Stimulated activated CD8-positive, alpha-beta memory T cell treated with anti-CD3 and anti-CD28 coated beads, Interleukin-12 subunit alpha, Interleukin-12 subunit beta, amount 100 ng/mL, for 1 hour (primary cell): Measurements from ENCODE around the gene INTS14.
A peak's percentile ranks its signal among the peaks of the same experiment; 100 is the strongest.
"Not testable (repeated sequence)": the region's sequence is repeated elsewhere in the genome, so short reads cannot be mapped to it uniquely, and the experiment has no call there.

Experiments
- DNase-seq: peaks from one replicate; pipeline ENCODE4 v3.0.0-alpha.2; 2020; ENCODE audit warnings: low read depth

Gene INTS14

DNA sequence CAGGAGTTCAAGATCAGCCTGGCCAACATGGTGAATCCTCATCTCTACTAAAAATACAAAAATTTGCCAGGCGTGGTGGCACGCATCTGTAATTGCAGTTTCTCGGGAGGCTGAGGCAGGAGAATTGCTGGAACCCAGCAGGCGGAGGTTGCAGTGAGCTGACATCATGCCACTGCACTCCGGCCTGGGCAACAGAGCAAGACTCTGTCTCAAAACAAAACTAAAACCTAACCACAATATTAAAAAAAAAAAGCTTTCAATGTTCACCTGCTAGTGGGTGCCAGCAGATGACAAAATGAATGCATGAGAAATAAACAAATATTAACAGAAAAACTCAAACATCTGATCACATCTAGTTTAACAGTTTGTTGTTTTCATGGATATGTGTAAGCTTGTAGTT, 19.8 kb upstream of the INTS14 start:
- no peak for DNase-seq

DNA sequence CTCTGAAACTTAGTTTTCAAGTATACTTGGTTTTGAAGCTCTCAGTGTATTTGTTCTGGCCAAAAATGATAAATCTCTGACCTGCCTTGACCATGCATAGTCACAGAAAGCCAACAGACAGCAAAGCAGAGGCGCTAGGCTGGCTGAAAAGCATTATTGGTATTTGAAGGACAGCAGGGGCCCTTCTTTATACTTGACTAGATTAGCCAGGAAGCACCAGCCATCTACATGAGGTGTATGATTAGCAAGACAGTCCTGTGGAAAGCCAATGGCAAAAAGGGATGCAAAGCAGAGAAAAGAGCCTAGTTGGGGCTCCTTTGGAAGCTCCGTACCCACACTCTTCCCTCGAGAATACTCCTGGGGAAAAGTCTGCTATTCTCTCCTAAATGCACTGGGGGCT, 18.6 kb upstream of the INTS14 start:
- DNase-seq = no peak

DNA sequence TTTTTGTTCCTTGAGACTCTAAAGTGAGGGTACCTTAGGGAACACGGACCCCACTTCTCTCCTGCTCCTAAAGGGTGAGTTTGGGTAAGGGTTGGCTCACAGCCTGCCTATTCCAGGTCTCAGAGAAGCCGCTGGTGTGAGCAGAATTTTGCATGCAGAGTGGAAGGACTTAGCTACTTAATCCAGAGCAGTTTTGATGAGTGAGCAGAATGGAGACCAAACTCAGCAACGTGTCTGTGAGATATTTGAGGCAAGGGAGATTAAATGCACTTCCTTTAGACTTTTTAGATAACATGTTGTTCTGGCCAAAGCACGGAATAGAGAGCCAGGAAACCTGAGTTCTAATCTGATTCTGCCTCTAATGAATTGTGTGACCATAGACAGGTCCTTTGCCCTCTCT, 15.9 kb upstream of the INTS14 start:
- DNase-seq = no peak

DNA sequence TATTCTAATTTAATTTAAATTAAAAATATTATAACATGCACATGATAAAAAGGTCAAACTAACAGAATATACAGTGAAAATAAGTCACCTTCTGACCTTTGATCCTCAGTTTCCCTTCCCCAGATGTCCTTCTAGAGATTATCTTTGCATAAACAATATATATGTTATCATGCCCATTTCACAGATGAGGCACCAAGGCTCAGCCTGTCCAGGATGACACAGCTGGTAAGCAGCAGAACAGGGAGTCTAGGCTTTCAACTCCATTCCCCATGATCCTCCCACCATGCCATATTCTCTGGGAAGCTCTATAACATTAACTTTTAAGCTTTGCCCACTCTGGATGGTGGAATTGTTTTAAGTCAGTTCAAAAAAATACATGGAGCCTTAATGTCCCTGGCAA, 12.2 kb upstream of the INTS14 start:
- DNase-seq = no peak

DNA sequence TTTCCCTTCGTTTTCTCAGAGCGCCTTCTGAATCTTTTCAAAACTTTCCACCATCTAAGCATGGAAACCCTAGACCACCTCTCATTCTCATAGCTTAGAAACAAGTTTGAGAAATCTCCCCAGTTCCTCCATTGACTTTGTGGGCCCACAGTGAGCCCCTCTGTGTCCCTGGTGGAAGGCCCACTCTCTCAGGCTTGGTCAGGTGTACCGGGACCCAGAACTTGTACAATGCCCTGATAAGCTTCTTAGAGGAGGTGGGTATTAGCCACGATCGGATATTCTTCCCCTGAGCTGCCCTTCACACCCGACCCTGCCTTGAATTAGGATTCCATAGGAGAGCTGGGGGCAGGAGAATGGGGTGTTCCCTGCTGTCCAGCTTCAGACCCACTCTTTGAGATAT, 10.7 kb upstream of the INTS14 start, which contains the start of gene SLC24A1:
Gene SLC24A1 (plus strand): TSS at position 301 of the 400 bp plus-strand sequence. CDS start 2,143 bp downstream, outside the sequence.
- no peak for DNase-seq

DNA sequence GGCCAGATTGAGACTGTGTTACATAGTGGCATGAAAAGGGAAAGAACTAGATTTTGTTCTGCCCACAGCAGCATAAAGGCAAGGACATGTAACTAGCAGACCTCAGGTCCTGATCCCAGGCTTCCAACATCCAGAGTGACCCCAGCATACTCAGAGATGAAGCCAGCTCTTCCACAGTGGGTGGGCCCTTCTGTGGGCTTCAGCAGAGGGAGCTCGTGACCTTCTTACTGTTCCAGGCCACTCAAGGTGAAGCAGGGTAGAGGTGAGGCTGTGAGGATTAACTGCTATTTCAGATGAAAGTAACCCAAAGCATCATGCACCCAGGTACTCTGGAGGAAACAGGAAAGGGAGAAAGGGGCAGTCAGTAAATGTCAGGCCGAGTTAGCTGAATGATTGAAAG, 9.9 kb upstream of the INTS14 start:
- no peak for DNase-seq

DNA sequence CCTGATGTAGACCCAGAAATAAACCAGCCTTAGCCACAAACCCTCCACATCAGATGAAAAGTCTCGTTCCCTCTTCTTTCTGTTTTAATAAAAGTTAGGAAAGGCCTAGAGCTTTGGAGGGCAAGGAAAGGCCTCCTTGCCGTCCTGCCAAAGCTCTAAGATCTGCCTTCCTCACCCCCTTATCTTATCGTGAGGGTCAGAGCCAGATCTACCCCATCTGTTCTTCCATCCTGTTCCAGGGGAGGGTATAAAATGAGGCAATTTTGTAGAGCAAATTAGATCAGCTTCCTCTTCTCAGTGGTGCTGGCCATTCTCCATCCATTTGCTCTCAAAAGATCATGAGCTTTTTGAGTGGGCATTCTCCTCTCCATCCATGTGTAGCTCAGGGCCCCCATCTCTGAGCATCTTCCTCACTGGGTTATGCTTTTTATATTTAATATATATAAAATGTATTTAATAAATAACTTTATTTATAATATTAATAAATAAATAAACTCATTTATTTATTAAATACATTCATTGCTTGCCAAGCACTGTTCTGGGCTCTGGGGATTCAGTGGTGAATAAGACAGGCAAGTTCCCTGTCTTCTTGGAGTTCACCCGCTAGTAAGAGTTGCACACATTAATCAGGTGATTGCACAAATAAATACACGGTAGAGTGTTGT, 8.8 kb upstream of the INTS14 start:
- no peak for DNase-seq

DNA sequence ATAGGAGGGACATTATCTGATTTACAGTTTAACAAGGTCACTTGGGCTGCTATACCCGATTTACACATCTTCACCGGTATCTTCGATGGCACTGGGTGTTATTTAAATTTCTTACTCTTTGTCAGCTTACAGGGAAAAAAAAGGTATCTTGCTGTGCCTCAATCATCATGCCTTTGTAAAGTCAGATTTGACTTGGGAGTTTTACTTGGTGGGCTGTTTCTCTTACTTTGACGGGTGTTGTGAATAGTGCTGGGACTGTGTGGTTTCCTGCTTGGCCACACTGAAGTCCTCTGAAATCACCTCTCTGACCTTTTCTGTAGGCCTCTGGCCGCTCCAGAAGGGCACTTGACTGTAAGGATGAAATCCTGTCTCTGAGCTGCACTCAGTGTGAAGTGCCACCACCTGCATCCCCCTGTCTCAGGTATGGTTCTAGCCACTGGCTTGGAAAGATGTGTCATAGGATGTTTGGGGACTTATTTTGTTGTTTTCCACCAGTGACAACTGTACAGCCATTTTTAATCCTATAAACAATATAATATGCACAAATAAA, 7.7 kb upstream of the INTS14 start:
- DNase-seq = no peak

DNA sequence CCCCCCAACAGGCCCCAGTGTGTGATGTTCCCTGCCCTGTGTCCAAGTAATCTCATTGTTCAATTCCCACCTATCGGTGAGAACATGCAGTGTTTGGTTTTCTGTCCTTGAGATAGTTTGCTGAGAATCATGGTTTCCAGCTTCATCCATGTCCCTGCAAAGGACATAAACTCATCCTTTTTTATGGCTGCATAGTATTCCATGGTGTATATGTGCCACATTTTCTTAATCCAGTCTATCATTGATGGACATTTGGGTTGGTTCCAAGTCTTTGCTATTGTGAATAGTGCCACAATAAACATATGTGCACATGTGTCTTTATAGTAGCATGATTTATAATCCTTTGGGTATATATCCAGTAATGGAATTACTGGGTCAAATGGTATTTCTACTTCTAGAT, 5.0 kb upstream of the INTS14 start:
- not testable (repeated sequence) for DNase-seq

DNA sequence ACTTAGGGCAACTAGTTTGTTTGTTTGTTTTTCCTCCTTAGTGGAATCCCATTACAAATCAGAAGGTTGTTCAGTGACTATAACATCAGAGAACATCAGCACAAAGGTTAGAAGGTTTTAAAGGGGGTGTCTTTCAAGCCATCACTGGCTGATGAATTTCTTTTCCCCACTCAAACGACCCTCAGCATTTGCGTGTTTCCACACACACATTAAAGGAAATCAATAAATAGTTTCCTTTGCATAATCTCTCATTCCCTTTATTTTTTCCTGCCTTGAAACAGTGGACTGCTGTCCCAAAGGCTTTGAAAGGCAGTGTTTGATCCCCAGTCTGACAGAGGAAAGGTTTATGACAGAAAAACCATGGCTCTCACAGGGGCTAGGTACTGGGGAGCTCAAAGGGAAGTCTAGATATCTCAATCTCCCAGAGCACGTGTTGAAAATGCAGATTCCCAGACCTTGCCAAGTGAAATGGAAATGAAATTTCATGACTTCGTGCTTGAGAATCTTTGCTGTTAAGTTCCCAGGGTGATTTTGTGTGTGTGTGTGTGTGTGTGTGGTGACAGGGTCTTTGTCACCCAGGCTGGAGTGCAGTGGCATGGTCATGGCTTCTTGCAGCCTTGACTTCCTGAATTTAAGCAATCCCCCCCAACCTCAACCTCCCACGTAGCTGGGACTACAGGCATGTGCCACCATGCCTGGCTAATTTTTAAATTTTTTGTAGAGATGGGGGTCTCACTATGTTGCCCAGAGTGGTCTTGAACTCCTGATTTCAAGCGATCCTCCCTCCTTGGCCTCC, 2.2 kb upstream of the INTS14 start:
- no peak for DNase-seq

DNA sequence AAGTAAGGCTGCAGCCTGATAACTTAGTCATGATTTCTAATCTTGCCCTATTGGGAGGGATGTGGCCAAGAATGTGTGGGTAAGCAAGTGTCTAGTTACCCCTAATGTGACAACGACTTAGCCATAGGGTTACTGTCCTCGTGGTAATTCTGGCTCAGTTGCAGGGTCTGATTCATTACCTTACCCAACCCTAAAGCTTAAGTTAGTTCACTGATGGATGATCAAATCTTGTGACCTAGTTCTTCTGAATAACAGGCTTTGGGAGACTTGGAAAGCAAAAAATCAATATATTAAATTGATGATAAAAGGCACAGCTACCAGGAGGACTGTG, 1.6 kb upstream of the INTS14 start:
- DNase-seq = no peak

DNA sequence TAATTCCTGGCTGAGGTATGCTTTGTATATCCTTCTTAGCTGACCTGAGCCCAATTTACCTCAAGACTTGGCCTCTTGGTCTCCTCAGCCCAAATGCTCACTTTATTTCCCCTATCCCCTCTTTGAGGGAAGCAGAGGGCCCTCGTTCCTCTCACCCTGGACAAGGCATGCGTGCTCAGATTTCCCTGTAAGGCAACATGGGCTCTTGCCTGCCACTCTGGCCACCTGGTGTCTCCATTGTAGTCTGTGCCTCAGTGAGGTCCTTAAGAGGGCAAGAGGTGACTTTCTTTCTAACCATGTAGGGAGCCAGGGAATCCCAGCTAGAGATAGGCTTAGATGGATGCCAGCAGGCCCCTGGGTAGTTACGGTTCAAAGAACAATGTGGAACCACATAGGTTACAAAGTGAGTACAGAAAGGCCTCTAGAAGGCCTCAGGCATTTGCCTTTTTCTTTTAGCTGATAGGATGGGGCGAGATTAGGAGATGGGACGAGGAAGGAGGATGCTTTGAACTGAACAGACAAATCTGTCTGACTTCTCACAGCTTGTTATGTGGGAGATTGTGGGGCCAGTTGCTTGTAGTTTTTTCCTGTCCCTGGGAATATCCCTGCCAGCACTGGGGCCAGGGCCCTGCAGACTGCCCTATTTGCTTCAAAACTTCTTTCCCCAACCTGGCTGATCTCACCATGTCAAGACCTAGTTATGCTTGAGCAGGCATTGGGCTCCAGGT, 1.1 kb upstream of the INTS14 start:
- no peak for DNase-seq

DNA sequence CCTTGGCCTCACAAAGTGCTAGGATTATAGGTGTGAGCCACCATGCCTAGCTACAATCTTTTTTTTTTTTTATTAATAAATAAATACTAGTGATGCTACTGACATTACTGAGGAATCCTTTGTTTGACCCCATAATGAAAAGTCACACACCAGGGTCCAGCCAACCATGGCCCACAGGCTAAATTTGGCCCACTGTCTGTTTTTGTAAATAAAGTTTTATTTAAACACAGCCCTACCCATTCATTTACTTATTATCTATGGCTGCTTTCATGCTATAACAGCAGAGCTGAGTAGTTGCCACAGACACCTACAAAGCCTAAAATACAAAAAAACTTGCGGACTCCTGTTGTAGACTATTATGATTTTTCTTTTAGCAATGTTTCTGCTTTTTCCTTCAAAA, 7.4 kb downstream of the INTS14 start:
- no peak for DNase-seq

DNA sequence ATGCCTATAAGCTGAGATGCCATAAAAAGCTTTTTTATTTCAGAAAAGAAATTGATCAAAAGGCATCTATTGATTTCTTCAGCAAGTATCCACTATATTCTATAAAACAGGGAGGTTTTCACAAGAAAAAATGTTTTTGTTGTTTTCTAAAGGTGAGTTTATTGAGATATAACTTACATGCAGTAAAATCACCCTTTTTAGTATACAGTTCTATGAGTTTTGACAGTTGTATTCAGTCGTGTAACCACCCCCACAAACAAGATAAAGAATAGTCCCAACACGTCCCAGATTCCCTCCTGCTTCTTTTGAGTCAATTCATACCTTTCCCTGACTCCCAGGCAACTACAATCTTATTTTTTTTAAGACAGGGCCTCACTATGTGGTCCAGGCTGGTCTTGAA, 7.8 kb downstream of the INTS14 start:
- no peak for DNase-seq

DNA sequence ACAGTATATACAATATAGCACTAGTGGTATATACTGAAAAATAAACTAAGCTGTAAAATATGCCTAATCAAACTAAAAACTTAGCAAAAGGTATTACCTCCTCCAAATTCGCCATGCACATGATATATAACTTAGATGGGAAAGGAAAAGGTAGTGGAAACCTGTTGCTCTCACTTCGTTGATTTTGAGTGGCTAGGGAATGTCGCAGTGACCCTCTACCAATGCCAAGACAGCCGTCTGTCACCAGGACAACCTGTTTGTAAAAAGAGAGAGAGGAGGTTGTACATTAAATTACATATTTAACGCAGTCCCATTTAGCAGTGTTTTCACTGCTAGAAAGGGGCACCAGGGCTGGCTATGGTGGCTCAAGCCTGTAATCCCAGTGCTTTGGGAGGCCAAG, 11.3 kb downstream of the INTS14 start:
- no peak for DNase-seq

DNA sequence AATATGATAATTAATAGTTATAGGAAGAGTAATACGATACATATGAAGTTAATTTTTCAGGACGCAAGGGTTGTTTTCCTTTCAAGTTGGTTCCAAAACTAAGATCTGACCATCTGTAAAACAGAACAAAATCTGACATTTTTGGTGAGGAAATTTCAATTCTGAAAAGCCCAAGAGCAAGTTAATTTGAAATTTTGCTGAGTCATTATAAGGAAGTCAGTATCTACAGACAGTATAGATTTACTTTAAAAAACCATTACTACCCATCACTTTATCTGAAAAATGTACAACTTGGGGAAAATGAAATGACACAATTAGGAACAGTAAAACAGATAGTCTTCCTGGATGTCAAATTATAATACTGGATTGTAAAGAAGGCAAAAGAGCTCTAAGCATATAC, 12.5 kb downstream of the INTS14 start:
- no peak for DNase-seq

DNA sequence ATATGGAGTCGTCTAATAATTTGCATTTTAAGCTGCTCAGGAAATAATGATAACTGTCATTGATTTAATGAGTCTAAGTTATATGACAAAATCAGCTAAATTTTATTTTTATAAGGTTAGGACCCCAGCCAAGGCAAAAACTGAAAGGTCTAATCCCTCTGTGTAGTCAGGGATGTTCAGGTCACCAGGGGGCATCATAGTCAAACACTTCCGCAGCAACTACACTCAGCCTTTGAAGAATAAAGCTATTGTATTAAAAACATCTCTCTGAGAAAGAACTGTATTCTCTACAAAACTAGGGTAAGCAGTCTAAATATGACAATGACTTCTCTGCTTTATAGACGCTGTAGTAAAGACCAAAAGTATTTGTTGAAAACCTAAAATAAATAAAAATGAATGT, 15.0 kb downstream of the INTS14 start:
- DNase-seq = no peak

DNA sequence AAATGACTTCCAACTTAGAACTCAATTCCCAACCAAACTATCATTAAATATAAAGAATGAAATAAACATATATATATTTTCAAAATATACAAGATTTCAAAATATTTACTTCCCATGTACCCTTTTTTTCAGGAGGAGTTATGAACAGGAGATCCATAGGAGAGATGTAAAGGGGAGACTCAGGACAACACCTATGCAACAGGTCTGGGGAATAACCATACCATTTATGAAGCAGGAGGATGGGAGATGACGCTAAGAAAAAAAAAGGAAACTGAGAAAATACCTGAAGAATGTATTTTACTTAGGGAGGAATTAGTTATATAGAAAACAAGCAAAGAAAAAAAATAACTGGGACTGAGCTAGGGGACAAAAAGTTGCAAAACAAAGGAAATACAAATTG, 23.8 kb downstream of the INTS14 start:
- DNase-seq = no peak

DNA sequence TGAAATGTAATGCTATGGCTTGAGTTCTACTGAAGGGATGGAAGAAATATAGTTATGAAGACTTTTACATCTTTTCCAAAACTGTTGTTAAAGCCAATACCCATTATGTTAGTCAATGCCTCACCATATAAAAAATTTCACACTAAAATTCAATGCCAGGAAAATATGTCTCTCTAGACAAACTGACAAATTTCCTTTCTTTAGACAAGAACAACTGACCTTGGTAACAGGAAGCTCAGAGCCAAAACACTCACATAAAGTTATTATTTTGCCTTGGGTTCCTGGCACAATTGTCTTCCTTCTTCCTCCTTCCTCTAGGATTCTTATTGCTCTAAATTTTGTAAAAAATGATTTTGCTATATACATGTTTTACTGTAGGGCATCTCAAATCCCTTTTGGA, 26.7 kb downstream of the INTS14 start:
- no peak for DNase-seq

DNA sequence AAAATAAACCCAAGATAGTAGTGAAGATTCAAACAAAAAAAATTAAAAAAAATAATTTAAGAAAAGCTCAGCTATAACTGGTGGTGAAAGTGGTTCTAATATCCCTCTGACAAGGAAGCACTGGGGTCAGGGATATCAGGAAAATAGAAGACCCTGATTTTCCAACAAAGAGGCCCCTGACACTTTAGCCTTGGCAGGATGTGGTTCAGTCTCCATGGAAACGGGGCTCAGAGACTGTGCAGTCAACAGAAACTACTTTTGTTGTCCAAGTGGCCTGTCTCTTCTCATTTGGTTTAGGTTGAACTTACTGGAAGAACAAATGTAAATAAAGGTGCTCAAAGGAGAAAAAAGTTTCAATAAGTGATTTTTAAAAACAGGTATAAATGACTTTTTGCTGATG, 27.2 kb downstream of the INTS14 start:
- DNase-seq = peak; percentile 37

DNA sequence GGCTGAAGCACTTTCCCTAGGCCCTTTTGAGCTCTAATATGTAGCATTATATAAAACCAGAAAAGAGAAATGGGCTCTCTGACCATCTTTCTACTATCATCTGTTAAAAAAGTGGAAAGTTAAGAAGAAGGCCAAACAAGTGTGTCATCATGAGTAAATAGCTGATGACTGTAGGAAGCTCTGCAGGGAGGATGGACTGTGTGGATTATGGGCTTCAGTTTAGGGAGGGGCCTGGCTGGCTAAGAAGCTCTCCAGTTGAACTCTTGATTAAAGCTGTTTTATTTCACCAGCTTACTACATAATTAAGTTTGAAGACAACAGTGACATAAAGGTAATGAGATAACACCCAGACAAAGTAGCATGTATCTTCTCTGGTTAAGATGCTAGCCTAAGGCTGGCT, 30.6 kb downstream of the INTS14 start:
- DNase-seq = no peak

DNA sequence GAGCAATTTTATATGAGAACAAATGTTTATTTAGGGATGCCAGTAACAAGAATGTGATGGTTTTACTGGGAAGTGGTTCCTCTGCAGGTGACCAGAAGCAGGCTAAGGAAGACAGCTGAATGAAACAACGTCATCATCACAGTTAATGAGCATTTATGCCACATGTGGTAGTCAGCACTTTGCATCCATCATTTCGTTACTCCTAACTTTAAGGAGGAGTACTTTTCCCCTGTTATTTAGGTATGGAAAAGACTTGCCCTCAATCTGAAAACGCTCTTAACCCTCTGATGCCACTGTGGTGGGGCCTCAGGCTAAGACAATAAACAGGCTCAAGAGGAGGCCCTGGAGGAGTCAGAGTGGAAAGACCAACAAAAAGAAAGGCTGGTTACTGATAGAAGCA, 31.2 kb downstream of the INTS14 start:
- DNase-seq = no peak
